Breast epithelium (tissue), 3 donors: ENCODE data around the gene HEATR5A.

Experiments used
- POLR2AphosphoS5 ChIP-seq, 3 donors: sonication (generic); formaldehyde crosslinking; IDR thresholded peaks; one replicate each; pipeline ENCODE4 v1.6.1; 2017; ENCODE audit warnings: antibody characterized with exemption in 3 of 3
- TF ChIP-seq, protein P1 (sequence below), 3 donors: fragments of 450-650 bp; IDR thresholded peaks; one replicate each; pipeline ENCODE4 v1.5.1; 2016 to 2017; ENCODE audit warnings: antibody characterized with exemption in 3 of 3, mild to moderate bottlenecking in 3 of 3, moderate library complexity in 3 of 3

DNA sequence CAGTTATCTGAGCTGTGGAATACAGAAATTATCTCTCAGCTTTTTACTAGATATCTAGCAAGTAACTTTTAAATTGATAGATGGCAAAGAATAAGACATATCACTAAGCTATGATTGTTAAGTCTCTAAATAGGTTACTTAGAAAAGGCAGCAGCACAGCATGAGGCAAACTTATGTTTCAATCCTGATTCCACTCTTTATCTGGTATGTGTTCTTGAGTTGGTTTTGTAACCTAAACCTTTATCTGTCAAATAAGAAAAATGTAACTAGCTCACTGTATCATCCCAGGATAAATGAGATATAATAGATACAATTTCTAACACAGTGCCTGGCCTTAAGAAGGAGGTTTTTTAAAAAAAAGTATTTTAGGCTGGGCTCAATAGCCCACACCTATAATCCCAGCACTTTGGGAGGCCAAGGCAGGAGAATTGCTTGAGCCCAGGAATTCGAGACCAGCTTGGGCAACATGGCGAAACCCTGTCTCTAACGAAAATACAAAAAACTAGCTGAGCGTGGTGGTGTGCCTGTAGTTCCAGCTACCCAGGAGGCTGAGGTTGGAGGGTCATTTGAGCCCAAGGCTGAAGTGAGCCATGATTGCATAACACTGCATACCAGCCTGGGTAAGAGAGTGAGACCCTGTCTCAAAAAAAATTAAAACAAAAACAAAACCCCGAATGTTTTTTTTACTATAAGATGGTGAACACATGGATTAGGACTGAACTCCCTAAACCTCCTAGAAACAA lies 56.8 kb downstream of the HEATR5A start:
- TF ChIP-seq, protein P1, sequence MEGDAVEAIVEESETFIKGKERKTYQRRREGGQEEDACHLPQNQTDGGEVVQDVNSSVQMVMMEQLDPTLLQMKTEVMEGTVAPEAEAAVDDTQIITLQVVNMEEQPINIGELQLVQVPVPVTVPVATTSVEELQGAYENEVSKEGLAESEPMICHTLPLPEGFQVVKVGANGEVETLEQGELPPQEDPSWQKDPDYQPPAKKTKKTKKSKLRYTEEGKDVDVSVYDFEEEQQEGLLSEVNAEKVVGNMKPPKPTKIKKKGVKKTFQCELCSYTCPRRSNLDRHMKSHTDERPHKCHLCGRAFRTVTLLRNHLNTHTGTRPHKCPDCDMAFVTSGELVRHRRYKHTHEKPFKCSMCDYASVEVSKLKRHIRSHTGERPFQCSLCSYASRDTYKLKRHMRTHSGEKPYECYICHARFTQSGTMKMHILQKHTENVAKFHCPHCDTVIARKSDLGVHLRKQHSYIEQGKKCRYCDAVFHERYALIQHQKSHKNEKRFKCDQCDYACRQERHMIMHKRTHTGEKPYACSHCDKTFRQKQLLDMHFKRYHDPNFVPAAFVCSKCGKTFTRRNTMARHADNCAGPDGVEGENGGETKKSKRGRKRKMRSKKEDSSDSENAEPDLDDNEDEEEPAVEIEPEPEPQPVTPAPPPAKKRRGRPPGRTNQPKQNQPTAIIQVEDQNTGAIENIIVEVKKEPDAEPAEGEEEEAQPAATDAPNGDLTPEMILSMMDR (IDR thresholded peaks at IDR 0.05), result no peak
- TF ChIP-seq POLR2AphosphoS5 (IDR thresholded peaks at IDR 0.05), result no peak
